Middle frontal gyrus (tissue), 1 donor: ENCODE data around the gene GLI3.

Experiments
- DNase-seq: peaks from one replicate; pipeline ENCODE4 v3.0.0-alpha.2; 2015; ENCODE audit warnings: low spot score; ENCODE audit errors: extremely low spot score

Gene GLI3

GRCh38 chr7:41974870-41975557 is 262.0 kb downstream of the GLI3 start:
- DNase-seq, result no peak

GRCh38 chr7:41973202-41973730 is 263.7 kb downstream of the GLI3 start:
- no peak for DNase-seq

GRCh38 chr7:41972776-41973175 is 264.2 kb downstream of the GLI3 start:
- no peak for DNase-seq

GRCh38 chr7:41972270-41972669 is 264.7 kb downstream of the GLI3 start:
- DNase-seq, result no peak

GRCh38 chr7:41971640-41972187 is 265.3 kb downstream of the GLI3 start:
- DNase-seq, result no peak

GRCh38 chr7:41970941-41971340 is 266.1 kb downstream of the GLI3 start:
- DNase-seq, result no peak

GRCh38 chr7:41969561-41970105 is 267.4 kb downstream of the GLI3 start:
- DNase-seq, result no peak

GRCh38 chr7:41967156-41967555 is 269.9 kb downstream of the GLI3 start:
- no peak for DNase-seq

- DNase-seq, result no peak
These were observed 271.0 kb downstream of the GLI3 start for GRCh38 chr7:41965951-41966505.

- DNase-seq, result no peak
These were observed 271.9 kb downstream of the GLI3 start for GRCh38 chr7:41964849-41965745.

- DNase-seq, result no peak
These were observed 272.7 kb downstream of the GLI3 start for GRCh38 chr7:41964183-41964753.

- DNase-seq, result no peak
These were observed 280.3 kb downstream of the GLI3 start for GRCh38 chr7:41956705-41957104.

- DNase-seq, result peak; percentile 80
These were observed 280.9 kb downstream of the GLI3 start for GRCh38 chr7:41955893-41956675.

- DNase-seq, result no peak
These were observed 281.6 kb downstream of the GLI3 start for GRCh38 chr7:41955451-41955850.

GRCh38 chr7:41954976-41955375 is 282.0 kb downstream of the GLI3 start:
- DNase-seq, result no peak

- no peak for DNase-seq
These were observed 288.5 kb downstream of the GLI3 start for GRCh38 chr7:41948503-41948902.

- peak; percentile 79 for DNase-seq
These were observed 293.9 kb downstream of the GLI3 start for GRCh38 chr7:41943094-41943577.

- DNase-seq, result no peak
These were observed 294.4 kb downstream of the GLI3 start for GRCh38 chr7:41942468-41943093.

- DNase-seq, result peak; percentile 72
These were observed 296.2 kb downstream of the GLI3 start for GRCh38 chr7:41940760-41941343.
